Measurements from ENCODE around the gene TSHZ1.
A peak's percentile ranks its signal among the peaks of the same experiment; 100 is the strongest.

TSHZ1 gene

DNA sequence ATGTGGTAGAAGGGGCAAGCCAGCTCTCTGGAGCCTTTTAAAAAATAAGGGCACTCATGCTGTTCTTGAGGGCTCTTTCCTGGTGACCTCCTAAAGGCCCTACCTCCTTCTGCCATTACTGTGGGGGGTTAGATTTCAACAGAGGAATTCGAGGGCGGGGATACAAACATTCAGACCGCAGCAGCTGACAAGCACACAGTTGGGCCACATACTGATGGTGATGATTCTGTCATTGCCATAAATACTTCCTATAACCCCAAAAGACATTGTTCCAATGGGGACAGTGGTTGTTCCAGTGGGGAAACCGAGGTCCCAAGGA lies 67.0 kb downstream of the TSHZ1 start:
- DNase-seq = no peak

DNA sequence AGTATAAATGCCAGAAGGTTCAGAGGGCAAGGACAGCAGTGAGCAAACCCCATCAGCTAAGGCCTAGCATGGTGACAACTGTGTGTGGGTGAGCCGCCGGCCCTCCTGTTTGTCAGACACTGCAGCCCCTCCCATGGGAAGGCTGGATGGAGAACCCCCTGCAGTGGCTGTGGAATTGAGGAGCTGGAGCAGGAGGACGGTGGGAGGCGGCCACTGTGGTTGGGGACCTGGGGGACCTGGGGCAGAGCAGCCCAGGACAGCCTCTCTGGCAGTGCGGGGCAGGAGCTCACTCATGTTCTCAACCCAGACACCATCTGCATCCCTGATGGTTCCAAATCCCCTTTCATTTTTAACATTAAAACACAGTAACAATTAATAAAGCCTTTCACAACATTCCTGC lies 68.8 kb downstream of the TSHZ1 start:
- DNase-seq = no peak

DNA sequence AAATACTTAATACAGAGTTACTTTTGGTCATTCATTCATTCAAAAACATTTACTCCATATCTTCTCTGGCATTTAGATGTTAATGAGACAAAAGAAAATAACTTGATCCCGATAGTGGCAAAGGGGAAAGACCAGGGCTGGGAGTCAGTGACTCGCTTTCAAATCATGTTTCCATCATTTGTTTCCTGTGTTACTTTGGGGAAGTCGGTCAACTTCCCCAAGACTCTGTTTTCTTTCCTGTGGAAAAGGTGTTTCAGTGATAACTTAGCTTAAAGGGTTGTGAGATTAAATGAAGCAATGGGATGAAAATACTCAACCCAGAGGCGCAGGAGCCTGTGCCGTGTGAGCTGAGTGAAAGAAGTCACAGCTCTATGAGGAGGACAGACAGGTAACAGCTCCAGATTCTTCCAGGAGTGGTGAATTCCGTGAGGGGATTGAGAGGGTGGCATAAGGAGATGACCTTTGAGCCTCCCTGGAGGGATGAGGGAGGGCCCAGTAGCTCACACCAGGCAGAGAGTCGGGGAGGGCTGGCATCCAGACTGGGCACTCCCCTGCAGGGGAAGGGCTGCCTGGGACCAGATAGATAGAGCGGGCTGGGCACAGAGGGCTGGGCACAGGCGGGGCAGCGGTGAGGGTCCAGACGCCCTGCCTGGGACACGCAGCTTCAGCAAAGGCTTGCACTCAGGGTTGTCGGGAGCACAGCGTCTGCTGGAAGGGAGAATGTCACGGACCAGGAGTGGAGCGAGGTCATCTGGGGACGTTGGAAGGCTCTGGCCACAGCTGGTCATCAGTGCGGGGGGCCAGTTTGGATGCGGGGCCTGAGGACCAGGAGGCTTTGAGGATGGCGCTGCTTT lies 70.1 kb downstream of the TSHZ1 start:
- DNase-seq = no peak

DNA sequence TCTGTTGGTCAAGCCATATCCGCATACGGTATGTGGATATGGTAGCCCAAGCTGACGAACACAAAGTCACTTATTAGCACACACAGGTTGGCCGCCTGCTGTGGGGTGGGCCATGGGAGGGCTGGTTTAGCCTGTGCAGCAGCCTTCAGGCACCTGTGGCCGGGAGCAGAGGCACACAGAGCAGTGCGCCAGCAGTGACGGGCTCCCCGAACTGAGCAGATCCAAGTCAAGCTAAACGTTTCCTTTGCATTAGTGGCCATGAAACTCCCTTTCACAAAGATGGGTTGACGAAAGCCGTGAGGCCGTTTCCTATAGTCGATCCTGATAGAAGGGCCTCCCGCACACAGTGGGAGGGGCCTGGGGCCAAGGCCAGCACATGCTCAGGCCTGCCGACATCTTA lies 72.1 kb downstream of the TSHZ1 start:
- no peak for DNase-seq

DNA sequence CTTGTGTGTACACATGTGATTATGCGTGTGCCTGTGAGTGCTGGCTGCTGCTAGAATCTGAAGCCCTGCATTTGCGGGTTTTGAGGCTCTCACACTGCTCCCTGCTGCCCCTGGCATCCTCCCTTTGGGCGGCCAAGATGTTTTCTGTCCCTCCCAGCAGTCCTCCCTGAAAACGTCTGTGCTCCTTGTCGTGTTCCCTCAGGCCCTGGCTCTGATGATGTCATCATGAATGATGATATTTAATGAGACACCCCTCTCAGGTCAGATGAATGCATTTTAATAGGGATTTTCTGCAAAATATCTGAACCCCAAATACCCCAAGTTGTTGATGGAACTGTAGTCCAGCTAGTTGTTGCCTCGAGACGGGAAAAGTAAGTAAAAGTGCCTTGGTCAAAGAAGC lies 73.1 kb downstream of the TSHZ1 start:
- no peak for DNase-seq

DNA sequence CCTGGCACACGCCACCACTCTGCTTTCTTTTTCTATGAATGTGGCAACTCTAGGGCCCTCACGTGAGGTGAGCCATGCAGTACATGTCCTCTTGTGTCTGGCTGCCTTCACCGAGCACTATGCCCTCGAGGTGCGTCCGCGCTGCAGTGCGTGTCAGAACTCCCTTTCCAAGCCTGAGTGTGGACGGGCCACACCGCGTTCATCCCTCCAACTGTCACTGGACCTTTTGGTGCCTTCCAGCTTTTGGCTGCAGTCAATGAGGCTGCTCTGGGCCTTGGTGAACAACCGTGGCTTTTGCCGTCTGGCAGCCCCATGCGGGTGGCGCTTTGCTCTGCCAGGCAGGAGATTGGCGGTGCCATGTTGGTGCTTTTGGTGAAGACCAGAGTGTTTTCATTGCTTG lies 74.0 kb downstream of the TSHZ1 start:
- DNase-seq = no peak

DNA sequence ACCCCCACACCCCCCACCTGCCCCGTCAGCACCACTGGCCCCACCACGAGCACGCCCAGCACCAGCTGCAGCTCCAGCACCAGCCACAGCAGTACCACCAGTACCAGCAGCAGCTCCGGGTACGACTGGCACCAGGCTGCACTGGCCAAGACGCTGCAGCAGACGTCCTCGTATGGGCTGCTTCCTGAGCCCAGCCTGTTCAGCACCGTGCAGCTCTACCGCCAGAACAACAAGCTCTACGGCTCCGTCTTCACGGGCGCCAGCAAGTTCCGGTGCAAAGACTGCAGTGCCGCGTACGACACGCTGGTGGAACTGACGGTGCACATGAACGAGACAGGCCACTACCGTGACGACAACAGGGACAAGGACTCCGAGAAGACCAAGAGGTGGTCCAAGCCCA lies 75.3 kb downstream of the TSHZ1 start:
- DNase-seq = no peak

DNA sequence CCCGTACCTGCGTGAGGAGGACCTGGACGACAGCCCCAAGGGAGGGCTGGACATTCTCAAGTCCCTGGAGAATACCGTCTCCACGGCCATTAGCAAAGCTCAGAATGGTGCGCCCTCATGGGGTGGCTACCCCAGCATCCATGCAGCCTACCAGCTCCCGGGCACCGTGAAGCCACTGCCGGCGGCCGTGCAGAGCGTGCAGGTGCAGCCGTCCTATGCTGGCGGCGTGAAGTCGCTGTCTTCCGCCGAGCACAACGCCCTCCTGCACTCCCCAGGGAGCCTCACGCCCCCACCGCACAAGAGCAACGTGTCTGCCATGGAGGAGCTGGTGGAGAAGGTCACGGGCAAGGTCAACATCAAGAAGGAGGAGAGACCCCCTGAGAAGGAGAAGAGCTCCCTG lies 76.4 kb downstream of the TSHZ1 start:
- no peak for DNase-seq

DNA sequence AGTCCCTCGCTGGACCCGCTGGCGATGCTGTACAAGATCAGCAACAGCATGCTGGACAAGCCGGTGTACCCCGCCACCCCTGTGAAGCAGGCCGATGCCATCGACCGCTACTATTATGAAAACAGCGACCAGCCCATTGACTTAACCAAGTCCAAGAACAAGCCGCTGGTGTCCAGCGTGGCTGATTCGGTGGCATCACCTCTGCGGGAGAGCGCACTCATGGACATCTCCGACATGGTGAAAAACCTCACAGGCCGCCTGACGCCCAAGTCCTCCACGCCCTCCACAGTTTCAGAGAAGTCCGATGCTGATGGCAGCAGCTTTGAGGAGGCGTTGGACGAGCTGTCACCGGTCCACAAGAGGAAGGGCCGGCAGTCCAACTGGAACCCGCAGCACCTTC lies 77.1 kb downstream of the TSHZ1 start:
- no peak for DNase-seq

DNA sequence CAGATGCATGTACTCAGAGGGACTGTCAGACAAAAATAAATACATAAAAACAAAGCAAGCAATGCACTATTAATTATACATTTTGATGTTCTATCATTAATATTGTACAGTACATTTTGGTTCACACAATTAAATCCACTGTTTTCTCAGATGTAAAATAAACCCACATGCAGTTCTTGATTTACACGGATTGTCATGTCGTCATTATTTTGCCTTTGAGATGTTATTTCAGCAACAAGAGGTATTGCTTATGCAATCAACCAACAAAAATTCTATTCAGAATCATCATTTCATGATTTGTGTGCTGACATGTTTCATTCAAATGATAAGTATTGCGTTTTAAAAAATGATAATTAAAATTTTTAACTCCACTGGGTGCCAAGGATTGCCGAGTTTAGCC lies 79.2 kb downstream of the TSHZ1 start:
- DNase-seq = no peak

DNA sequence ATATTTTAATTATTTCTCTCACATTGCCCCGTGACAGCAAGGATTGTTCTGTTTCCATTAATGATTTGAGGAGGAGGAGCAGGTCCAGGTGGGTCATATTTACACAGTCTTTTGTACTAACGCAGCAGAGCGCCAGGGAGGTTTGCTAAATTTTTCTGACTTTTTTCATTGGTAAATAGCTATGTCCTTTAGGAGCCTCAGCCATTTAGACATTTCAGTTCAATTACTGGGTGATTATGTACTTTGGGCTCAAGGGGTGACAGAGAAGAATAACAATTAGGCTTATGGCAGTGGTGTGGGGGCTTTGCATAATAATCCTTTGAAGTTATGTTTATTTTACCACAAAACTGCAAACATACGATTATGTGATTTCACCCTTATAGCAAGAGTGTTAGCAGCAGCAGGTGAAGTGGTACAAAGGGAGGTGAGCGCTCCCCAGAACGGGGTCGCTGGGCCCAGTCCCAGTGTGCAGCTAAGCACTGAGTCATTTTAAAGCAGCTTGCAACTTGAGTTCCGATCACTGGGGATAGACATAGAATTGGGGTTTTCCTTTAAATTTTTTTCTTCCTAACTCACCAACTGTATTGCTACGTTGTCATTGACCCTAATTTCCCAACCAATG lies 80.3 kb downstream of the TSHZ1 start:
- no peak for DNase-seq

DNA sequence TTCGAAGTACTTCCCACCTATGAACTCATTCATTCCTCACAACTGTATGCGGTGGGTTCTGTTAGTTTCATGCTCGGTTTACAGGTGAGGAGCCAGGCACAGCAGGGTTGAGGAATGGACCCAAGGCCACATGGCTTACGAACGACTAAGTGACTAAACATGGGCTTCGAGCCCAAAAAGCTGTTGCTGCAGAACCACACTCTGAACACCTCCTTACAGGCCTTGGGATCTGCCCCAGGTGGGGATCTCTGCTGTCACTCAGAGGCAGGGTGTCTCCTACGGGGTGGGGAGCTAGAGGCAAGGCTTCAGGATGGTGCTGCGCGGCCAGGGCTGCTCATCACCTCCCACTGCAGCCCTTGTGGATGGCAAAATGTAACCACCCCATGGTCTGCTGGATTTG lies 80.9 kb downstream of the TSHZ1 start:
- no peak for DNase-seq

DNA sequence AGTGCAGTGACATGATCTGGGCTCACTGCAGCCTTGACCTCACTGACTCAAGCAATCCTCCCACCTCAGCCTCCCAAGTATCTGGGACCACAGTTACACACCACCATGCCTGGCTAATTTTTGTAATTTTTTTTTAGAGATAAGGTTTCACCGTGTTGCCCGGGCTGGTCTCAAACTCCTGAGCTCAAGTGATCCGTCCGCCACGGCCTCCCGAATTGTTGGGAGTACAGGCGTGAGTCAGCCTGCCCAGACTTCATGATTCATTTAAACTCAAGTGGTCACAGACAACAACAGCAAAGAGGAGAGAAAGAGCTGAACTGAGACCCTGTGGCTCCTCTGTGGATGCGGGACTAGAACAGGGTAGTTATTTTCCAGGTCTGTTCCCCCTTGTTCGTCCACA lies 83.0 kb downstream of the TSHZ1 start:
- peak; percentile 2 for DNase-seq

DNA sequence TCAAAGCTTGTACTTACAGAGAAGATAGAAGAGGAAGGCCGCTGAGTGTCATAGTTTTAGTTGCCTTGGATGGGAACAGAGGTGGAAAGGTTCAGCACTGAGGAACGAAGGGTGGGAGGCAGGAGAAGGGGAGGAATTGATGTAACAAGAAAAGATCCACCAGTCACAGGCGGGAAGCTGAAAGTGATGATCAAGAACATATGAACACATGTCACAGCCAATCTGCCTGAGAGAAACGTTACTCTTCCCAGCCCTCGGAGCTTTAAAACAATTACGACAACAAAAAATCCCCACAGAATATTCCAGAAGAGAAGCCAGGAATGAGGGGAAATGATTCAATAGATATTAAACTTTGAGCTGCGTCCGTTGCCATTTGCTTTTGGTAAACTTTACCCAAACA lies 87.1 kb downstream of the TSHZ1 start:
- no peak for DNase-seq

DNA sequence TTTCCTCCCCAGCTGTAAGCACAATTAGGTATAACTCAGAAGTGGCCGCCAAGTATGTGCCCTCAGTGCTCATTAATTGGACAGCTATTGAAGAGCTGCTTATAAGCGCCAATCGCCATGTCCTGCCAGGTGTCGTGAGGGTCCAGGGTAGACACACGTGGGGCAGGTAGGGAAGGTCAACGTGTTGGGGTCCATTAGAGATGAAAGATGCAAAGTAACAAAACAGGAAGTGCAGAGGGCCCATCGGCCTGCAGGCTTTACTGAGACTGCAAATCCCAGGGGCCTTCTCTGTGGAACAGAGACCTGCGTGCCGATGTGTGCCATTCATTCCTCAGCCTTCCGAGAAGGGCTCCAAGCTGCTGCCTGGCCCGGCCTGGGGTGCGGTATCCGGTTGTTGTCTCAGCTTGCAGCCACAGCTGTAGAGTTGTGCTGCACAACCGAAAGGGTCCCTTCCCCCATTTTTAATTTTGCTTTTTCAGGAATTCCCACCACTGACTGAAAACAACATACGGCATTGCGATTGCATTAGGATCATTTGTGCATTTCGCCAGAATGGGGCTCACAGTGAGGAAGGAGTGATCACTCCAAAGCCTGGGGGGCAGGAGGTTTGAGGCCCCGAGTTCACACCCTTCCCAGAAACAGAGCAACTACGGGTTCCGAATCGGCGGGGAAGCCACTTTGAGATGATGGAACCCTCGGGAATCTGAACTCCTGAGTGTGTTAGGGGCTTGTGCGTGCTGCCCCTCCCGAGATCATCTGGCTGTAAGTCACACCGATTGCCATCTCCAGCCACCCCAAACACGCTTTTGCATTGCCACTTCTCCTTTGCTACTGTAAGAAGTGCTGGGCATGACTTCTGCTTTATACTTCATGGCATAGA lies 94.3 kb downstream of the TSHZ1 start:
- no peak for DNase-seq

DNA sequence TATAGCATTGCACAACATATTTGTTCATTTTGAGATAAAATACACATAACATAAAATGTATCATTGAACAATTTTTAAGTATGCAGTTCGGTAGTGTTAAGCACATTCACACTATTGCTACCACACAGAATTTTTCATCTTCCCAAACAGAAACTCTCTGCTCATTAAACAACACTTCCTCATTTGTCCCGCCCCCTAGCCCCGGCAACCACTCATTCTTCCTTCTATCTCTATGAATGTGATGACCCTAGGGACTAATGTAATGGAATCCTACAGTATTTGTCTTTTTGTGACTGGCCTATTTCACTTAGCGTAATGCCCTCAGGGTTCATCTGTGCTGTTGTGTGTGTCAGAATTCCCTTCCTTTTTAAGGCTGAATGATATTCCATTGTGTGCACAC lies 95.4 kb downstream of the TSHZ1 start:
- no peak for DNase-seq

DNA sequence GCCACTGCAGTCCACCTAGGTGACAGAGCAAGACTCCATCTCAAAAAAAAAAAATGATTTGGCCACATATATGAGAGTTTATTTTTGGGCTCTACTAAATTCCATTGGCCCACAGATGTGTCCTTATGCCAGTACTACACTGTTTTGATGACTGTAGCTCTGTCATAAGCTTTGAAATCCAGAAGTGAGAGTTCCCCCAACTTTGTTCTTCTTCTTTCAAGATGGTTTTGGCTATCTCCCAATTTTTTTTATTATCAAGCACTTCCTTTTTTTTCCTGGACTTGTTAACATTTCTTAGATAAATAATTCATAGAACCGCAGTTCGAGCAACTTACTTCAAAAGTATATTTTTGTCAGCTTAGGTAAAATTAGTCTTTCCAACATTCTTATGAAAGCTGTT lies 96.9 kb downstream of the TSHZ1 start:
- no peak for DNase-seq

DNA sequence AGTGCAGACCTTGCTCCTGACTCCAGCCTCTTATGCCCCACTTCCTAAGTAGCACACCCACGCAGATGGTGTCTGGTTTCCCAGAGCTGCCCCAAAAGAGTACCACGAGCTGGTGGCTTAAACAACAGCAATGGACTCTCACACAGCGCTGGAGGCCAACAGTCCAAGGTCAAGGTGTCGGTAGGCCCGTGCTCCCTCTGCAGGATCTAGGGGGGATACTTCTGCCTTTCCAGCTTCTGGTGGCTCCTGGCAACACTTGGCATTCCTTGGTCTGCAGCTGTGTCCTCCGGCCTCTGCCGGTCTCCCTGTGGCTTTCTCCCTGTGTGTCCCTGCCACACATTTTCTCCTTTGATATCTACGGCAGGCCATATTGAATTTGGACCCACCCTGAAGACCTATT lies 99.0 kb downstream of the TSHZ1 start:
- no peak for DNase-seq

DNA sequence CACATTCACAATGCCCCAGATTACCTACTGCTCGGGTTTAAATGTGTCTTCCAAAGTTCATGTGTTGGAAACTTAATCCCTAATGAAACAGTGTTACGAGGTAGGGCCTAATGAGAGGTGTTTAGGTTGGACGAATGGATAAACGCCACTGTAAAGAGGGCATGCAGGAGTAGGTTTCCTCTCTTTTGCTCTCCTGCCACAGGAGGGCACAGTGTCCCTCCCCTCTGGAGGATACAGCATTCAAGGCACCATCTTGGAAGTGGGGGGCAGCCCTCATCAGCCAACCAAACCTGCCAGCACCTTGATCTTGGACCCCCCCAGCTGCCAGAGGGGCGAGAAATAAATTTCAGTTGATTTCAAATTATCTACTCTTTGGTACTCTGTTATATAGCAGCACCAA lies 103.5 kb downstream of the TSHZ1 start:
- no peak for DNase-seq

DNA sequence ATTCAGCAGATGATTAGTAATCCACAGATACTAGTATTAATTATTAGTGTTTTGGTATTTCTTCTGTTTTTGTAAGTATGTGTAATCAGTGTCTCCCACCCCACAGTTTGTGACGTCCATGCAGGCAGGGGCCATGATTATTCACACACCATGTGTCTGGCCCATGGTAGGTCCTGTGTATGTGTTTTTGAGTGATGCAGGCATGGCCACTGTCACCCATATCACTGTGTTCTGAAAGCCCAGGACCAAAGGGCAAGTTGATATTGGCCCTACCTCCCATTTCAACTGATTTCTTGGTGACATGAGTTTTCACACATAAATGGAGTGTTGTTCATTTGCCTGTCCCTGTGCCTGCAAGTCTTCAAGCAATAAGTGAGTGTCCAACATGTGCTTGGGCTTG lies 104.0 kb downstream of the TSHZ1 start:
- no peak for DNase-seq

DNA sequence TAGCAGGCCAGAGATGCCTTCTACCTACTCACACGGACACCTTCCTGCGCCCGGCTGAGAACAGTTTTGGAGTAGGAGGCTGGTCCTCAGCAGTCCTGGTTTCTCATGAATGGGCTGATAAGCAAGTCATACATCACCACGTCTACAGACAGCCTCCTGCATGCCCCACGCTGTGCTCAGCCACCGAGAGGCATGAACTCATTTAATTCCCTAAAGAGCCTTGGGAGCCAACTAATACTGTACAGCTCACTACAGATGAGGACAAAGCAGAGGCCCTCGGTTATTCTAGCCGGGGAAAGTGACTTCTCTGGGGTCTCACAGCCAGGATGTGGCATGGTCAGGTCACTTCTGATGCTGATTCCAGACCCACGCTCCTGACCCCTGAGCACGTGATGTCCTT lies 105.6 kb downstream of the TSHZ1 start:
- DNase-seq = no peak

DNA sequence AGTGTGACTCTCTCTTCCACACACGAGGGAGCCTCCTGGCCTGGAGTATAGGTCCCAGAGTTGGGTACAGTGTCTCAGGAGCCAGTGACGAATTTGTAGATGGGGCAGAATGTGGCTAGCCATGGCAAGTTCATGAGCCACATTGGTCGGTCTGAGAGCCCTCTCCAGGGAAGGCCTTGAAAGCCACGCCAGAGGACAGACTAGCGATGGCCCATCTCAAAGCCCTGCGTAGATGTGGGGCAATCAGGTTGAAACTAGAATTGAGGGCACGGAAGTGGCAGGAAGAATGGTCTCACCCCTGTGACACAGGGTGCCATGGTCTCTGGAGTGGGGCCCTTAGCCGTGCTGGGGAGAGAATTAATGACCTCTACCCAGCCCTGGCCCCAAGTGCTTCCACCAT lies 106.2 kb downstream of the TSHZ1 start:
- no peak for DNase-seq

DNA sequence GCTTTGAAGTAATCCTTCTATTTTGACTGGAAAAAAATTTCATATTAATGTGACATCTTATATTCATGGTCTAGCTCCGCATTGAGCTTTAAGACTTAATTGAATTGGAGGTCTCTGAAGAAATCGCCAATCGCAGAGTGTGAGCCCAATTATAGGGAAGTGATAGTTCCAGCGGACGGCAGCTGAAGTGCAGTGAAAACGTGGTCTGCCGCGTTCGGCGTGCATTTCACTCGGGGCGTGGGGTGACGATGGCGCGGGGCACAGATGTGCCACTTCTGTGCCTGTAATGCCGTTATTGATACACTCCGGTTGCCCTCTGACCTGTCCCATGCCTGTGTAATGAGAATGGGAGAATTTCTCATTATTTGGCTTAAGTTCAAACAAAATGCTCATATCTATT lies 106.7 kb downstream of the TSHZ1 start:
- no peak for DNase-seq

DNA sequence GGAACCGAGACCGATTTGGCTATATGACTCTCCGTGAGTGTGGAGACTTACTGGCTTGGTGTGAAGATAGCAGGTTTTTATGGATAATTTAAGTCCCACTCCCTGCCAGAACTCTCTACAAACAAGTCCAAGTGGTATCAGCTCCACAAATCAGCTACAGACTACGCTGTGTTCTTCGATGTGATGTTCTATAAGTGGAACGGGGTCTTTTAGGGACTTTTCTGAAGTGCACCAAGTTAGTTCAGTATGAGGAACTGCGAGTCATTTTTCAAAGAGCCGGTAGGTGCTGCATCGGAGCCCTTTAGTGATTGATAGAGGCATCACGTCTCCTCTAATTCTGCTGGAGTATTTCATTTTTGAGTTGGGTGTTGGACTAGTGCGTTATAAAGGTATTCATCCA lies 107.1 kb downstream of the TSHZ1 start:
- no peak for DNase-seq
